Type B pancreatic cell (in vitro differentiated cells): ENCODE data around the gene HRH3. TPM values are rescaled to one million over a fixed set of nuclear protein-coding genes. Genes with fewer than 3 reads are reported as not detected.

ENCODE experiments used
- DNase-seq: peaks from one replicate; pipeline ENCODE4 v3.0.0; 2021; ENCODE audit warnings: mixed read lengths; ENCODE audit not compliant: unreplicated experiment; ENCODE audit errors: extremely low spot score
- H3K27ac Mint-ChIP-seq: 2 replicates; pipeline ENCODE4 v1.8.0; 2021; ENCODE audit warnings: mild to moderate bottlenecking, mixed read lengths
- H3K27me3 Mint-ChIP-seq: 2 replicates; pipeline ENCODE4 v1.8.0; 2021; ENCODE audit warnings: mixed read lengths
- H3K36me3 Mint-ChIP-seq: 2 replicates; pipeline ENCODE4 v1.8.0; 2021; ENCODE audit warnings: mixed read lengths
- H3K4me1 Mint-ChIP-seq: one replicate; pipeline ENCODE4 v1.8.0; 2021; ENCODE audit warnings: mixed read lengths; ENCODE audit not compliant: unreplicated experiment
- H3K4me3 Mint-ChIP-seq: 2 replicates; pipeline ENCODE4 v1.8.0; 2021; ENCODE audit warnings: mild to moderate bottlenecking, mixed read lengths
- H3K9me3 Mint-ChIP-seq: 2 replicates; pipeline ENCODE4 v1.8.0; 2021; ENCODE audit warnings: mixed read lengths
- CTCF ChIP-seq: fragments of 200-600 bp; sonication (generic); conservative IDR thresholded peaks from 2 replicates; pipeline ENCODE4 v1.5.0; 2021; ENCODE audit warnings: antibody characterized with exemption, mild to moderate bottlenecking
- total RNA-seq: library from RNA; stranded (reverse); gene quantifications from 2 replicates; pipeline ENCODE4 v1.2.1, GENCODE V29; 2021; ENCODE audit warnings: low replicate concordance

Gene HRH3
- total RNA-seq, 1 donor from 2014 or later: 0.53 TPM

- DNase-seq: no peak
- H3K27ac Mint-ChIP-seq: no peak overlapping the region
- H3K27me3 Mint-ChIP-seq: no peaks in the 10 kb centered on the region
- H3K9me3 Mint-ChIP-seq: no peaks in the 10 kb centered on the region
- no peaks in the 10 kb centered on the region for H3K4me1 Mint-ChIP-seq
- TF ChIP-seq CTCF: no peak
- H3K36me3 Mint-ChIP-seq: peaks cover 11% of the 10 kb centered on the region
- H3K4me3 Mint-ChIP-seq: no peak overlapping the region
These were observed 51.1 kb downstream of the HRH3 start for GRCh38 chr20:62168890-62169435.

- no peaks in the 10 kb centered on the region for H3K27me3 Mint-ChIP-seq
- peaks cover 10% of the 10 kb centered on the region for H3K36me3 Mint-ChIP-seq
- no peak for TF ChIP-seq CTCF
- no peaks in the 10 kb centered on the region for H3K4me1 Mint-ChIP-seq
- DNase-seq: no peak
- H3K27ac Mint-ChIP-seq: no peak overlapping the region
- no peaks in the 10 kb centered on the region for H3K9me3 Mint-ChIP-seq
- no peak overlapping the region for H3K4me3 Mint-ChIP-seq
These were observed 52.0 kb downstream of the HRH3 start for GRCh38 chr20:62168061-62168460.

- Mint-ChIP-seq H3K9me3 (no peaks in the 10 kb centered on the region), H3K36me3 (peaks cover 10% of the 10 kb centered on the region)
These were observed 52.6 kb downstream of the HRH3 start for GRCh38 chr20:62167474-62167873.

GRCh38 chr20:62165762-62166399 is 54.2 kb downstream of the HRH3 start:
- no peak overlapping the region for H3K4me3 Mint-ChIP-seq
- H3K27me3 Mint-ChIP-seq: no peaks in the 10 kb centered on the region
- peaks cover 7% of the 10 kb centered on the region for H3K36me3 Mint-ChIP-seq
- no peaks in the 10 kb centered on the region for H3K4me1 Mint-ChIP-seq
- H3K9me3 Mint-ChIP-seq: no peaks in the 10 kb centered on the region
- no peak overlapping the region for H3K27ac Mint-ChIP-seq
- DNase-seq: no peak
- TF ChIP-seq CTCF: no peak

More at GRCh38 chr20:62167474-62167873, 52.6 kb downstream of the HRH3 start:
- H3K27ac Mint-ChIP-seq: no peak overlapping the region
- no peaks in the 10 kb centered on the region for H3K4me1 Mint-ChIP-seq
- no peak for DNase-seq
- TF ChIP-seq CTCF: no peak
- no peaks in the 10 kb centered on the region for H3K27me3 Mint-ChIP-seq
- no peak overlapping the region for H3K4me3 Mint-ChIP-seq

Other genes with a start within 250 kb of the HRH3 start
- 18.5 and 22.2 TPM in 2 replicates for gene TAF4, start 154.4 kb downstream of the HRH3 start, total RNA-seq
- gene LSM14B, start 97.8 kb downstream of the HRH3 start, total RNA-seq: 45.6 and 66.3 TPM in 2 replicates
- gene PSMA7, start 76.9 kb downstream of the HRH3 start, total RNA-seq: 207 and 236 TPM in 2 replicates
- gene SS18L1, start 76.5 kb downstream of the HRH3 start, total RNA-seq: 20.5 and 25.5 TPM in 2 replicates
- gene MTG2, start 37.2 kb downstream of the HRH3 start, total RNA-seq: 35.6 and 37.4 TPM in 2 replicates
- 43.7 and 60.5 TPM in 2 replicates for gene OSBPL2, start 18.2 kb upstream of the HRH3 start, total RNA-seq
- 67.2 and 71.5 TPM in 2 replicates for gene ADRM1, start 82.7 kb upstream of the HRH3 start, total RNA-seq
- 246 and 611 TPM in 2 replicates for gene LAMA5, start 147.0 kb upstream of the HRH3 start, total RNA-seq
- 1,432 and 1,737 TPM in 2 replicates for gene RPS21, start 166.8 kb upstream of the HRH3 start, total RNA-seq
- gene CABLES2, start 187.0 kb upstream of the HRH3 start, total RNA-seq: 11.7 and 18.4 TPM in 2 replicates
- gene RBBP8NL, start 207.3 kb upstream of the HRH3 start, total RNA-seq: 7.3 and 17.9 TPM in 2 replicates